SK-N-SH (cell line): ENCODE data around the gene TRIM58. TPM values are rescaled to one million over a fixed set of nuclear protein-coding genes. Genes with fewer than 3 reads are reported as not detected.

Source experiments
- CTCF ChIA-PET: fragments of 300-600, 350-600 bp; formaldehyde crosslinking; extraction: SDS; loops from one replicate; lab custom pipeline; 2021; lab: Yijun Ruan, JAX
- POLR2A ChIA-PET: fragments of 350-600 bp; sonication (Branson Sonifier 250); formaldehyde crosslinking; extraction: SDS; loops from one replicate; lab custom pipeline; 2020; ENCODE audit warnings: antibody characterized with exemption, inconsistent platforms; lab: Yijun Ruan, JAX
- DNase-seq: peaks from one replicate; pipeline ENCODE4 v3.0.0; 2012
- H2AFZ ChIP-seq: fragments of 200-600 bp; sonication (generic); 2 replicates; pipeline ENCODE4 v1.8.1; 2016; ENCODE audit warnings: antibody characterized with exemption, mild to moderate bottlenecking, low read depth
- H3F3A ChIP-seq: fragments of 200-600 bp; sonication (generic); replicated peaks from 2 replicates; pipeline ENCODE3; 2016; ENCODE audit warnings: antibody characterized with exemption, mild to moderate bottlenecking; ENCODE audit not compliant: insufficient read depth
- H3K27ac ChIP-seq, 2 experiments: fragments of 200-500 bp in 1 of 2; fragments of 200-600 bp in 1 of 2; sonication (Bioruptor generic) in 1 of 2; sonication (generic), shearing (Covaris generic) in 1 of 2; 2 replicates each; pipeline versions ENCODE4 v1.5.1 to v1.6.1; 2014 to 2016; ENCODE audit warnings: low read depth in 2 of 2, inconsistent platforms in 1 of 2, low read length in 1 of 2, mild to moderate bottlenecking in 1 of 2, mixed read lengths in 1 of 2
- H3K27me3 ChIP-seq: fragments of 200-600 bp; sonication (generic), shearing (Covaris generic); 2 replicates; pipeline ENCODE4 v1.6.1; 2016; ENCODE audit warnings: mixed run types; ENCODE audit not compliant: insufficient read depth
- H3K36me3 ChIP-seq, 2 experiments: fragments of 200-500 bp in 1 of 2; fragments of 200-600 bp in 1 of 2; sonication (Bioruptor generic) in 1 of 2; sonication (generic) in 1 of 2; replicated peaks in 1 of 2; 2 replicates each; pipeline versions ENCODE3 to v1.5.1; 2014 to 2016; ENCODE audit warnings: low read length in 1 of 2, mild to moderate bottlenecking in 1 of 2; ENCODE audit not compliant: insufficient read depth in 2 of 2, control insufficient read depth in 1 of 2
- H3K4me1 ChIP-seq, 2 experiments: fragments of 200-500 bp in 1 of 2; fragments of 200-600 bp in 1 of 2; sonication (Bioruptor generic) in 1 of 2; sonication (generic), shearing (Covaris generic) in 1 of 2; 2 replicates each; pipeline versions ENCODE4 v1.5.1 to v1.6.1; 2014 to 2016; ENCODE audit warnings: low read depth in 1 of 2, low read length in 1 of 2, mixed run types in 1 of 2; ENCODE audit not compliant: insufficient read depth in 2 of 2, control insufficient read depth in 1 of 2
- H3K4me2 ChIP-seq: fragments of 200-600 bp; sonication (generic), shearing (Covaris generic); 2 replicates; pipeline ENCODE4 v1.6.1; 2017; ENCODE audit warnings: mixed run types
- H3K4me3 ChIP-seq, 2 experiments: fragments of 200-500 bp in 1 of 2; fragments of 200-600 bp in 1 of 2; sonication (Bioruptor generic) in 1 of 2; sonication (generic), shearing (Covaris generic) in 1 of 2; 2 replicates each; pipeline versions ENCODE4 v1.5.1 to v1.8.1; 2014 to 2016; ENCODE audit warnings: low read depth in 2 of 2, inconsistent platforms in 1 of 2, low read length in 1 of 2, mild to moderate bottlenecking in 1 of 2, mixed read lengths in 1 of 2, moderate library complexity in 1 of 2
- H3K79me2 ChIP-seq: fragments of 200-600 bp; sonication (generic); 2 replicates; pipeline ENCODE4 v1.8.1; 2017; ENCODE audit warnings: mild to moderate bottlenecking; ENCODE audit not compliant: insufficient read depth
- H3K9ac ChIP-seq: fragments of 200-600 bp; sonication (generic); 2 replicates; pipeline ENCODE4 v1.6.1; 2017; ENCODE audit warnings: mixed run types
- H3K9me2 ChIP-seq: fragments of 200-600 bp; sonication (generic); 2 replicates; pipeline ENCODE4 v1.6.1; 2017; ENCODE audit warnings: mixed run types
- H3K9me3 ChIP-seq: fragments of 200-600 bp; sonication (generic); 2 replicates; pipeline ENCODE4 v1.6.1; 2017; ENCODE audit warnings: mixed run types, mild to moderate bottlenecking, moderate library complexity
- H4K20me1 ChIP-seq: fragments of 200-600 bp; sonication (generic); 2 replicates; pipeline ENCODE4 v1.6.1; 2017; ENCODE audit warnings: mild to moderate bottlenecking, mixed run types; ENCODE audit not compliant: insufficient read depth
- CHD2 ChIP-seq: fragments of 150-350 bp; IDR thresholded peaks from 2 replicates; pipeline ENCODE4 v1.6.1; 2018; ENCODE audit warnings: low read length; ENCODE audit not compliant: partially characterized antibody
- FOXJ3 ChIP-seq: sonication (generic); formaldehyde crosslinking; IDR thresholded peaks from 2 replicates; pipeline ENCODE4 v1.5.1; 2020; ENCODE audit warnings: mild to moderate bottlenecking, missing genetic modification reagents
- GABPA ChIP-seq: IDR thresholded peaks from 2 replicates; pipeline ENCODE4 v1.4.0; 2012; ENCODE audit warnings: low read depth, mild to moderate bottlenecking
- GATA2 ChIP-seq: sonication (generic); formaldehyde crosslinking; IDR thresholded peaks from 2 replicates; pipeline ENCODE4 v1.5.0; 2020; ENCODE audit warnings: mild to moderate bottlenecking, missing genetic modification reagents
- MXI1 ChIP-seq: IDR thresholded peaks from 2 replicates; pipeline ENCODE4 v1.6.1; 2012; ENCODE audit warnings: mild to moderate bottlenecking, low read depth, low read length, improper control_type of control experiment
- NFIC ChIP-seq: IDR thresholded peaks from 2 replicates; pipeline ENCODE4 v1.4.0; 2012; ENCODE audit warnings: borderline replicate concordance
- PBX3 ChIP-seq: IDR thresholded peaks from 2 replicates; pipeline ENCODE4; 2012
- POLR2AphosphoS5 ChIP-seq: IDR thresholded peaks from 2 replicates; pipeline ENCODE4 v1.6.1; 2012; ENCODE audit warnings: low read depth, low read length
- RAD21 ChIP-seq: IDR thresholded peaks from 2 replicates; pipeline ENCODE4 v1.6.1; 2012; ENCODE audit warnings: mild to moderate bottlenecking, low read length
- TAF1 ChIP-seq: IDR thresholded peaks from 2 replicates; pipeline ENCODE4 v1.6.1; 2012; ENCODE audit warnings: low read depth, mild to moderate bottlenecking, low read length, moderate library complexity, borderline replicate concordance
- TCF12 ChIP-seq: IDR thresholded peaks from 2 replicates; pipeline ENCODE4 v1.4.0; 2012
- USF1 ChIP-seq: IDR thresholded peaks from 2 replicates; pipeline ENCODE4 v1.4.0; 2012; ENCODE audit warnings: low read depth, borderline replicate concordance
- USF2 ChIP-seq: fragments of 150-350 bp; IDR thresholded peaks from 2 replicates; pipeline ENCODE4 v1.6.1; 2017; ENCODE audit warnings: antibody characterized with exemption, low read length, low read depth, borderline replicate concordance
- ZBTB33 ChIP-seq: IDR thresholded peaks from 2 replicates; pipeline ENCODE4 v1.4.0; 2012; ENCODE audit warnings: low read depth, borderline replicate concordance
- WGBS: methylation state at CpG from one replicate; pipeline ENCODE4 v1.1.6; 2017; ENCODE audit warnings: low lambda C conversion rate; 5-methylcytosine and 5-hydroxymethylcytosine counted together
- polyA plus RNA-seq, 3 experiments: library from polyadenylated mRNA; depleted of rRNA; stranded (reverse); fragments of >200 nt; gene quantifications; 2 replicates each; pipeline ENCODE4 v1.2.3, GENCODE V29; 2012

TRIM58 gene
- polyA plus RNA-seq, 1 of the 3 experiments (the other 2 are of a cell fraction), result 0.35 TPM

GRCh38 chr1:247904122-247904521 lies 47.1 kb downstream of the TRIM58 start:
- POLR2A ChIA-PET, result no interaction called here
- WGBS, result 7% methylated on average over 6 of the region's 6 CpGs

GRCh38 chr1:247905181-247905580 lies 48.2 kb downstream of the TRIM58 start:
- no peaks in the 10 kb centered on the region for H3K79me2 ChIP-seq
- WGBS, result 27% methylated on average over 13 of the region's 13 CpGs
- no peak overlapping the region for H3K27ac ChIP-seq
- no peak overlapping the region for H3K9ac ChIP-seq
- no peaks in the 10 kb centered on the region for H3K4me1 ChIP-seq
- H3K36me3 ChIP-seq, result no peaks in the 10 kb centered on the region
- H3K4me2 ChIP-seq, result peak overlapping the region; percentile 27; the same call in 1 of the 2 replicates
- H3K9me3 ChIP-seq, result no peaks in the 10 kb centered on the region
- CTCF ChIA-PET, result no interaction called here
- TF ChIP-seq MXI1 (no peak), USF2 (no peak), PBX3 (no peak), FOXJ3 (no peak), RAD21 (no peak)
- TF ChIP-seq, all 33 proteins: peak for 0
- no peak overlapping the region; the same call in 1 of the 2 replicates for H2AFZ ChIP-seq
- no peak for DNase-seq
- H3K27me3 ChIP-seq, result no peaks in the 10 kb centered on the region
- H4K20me1 ChIP-seq, result no peaks in the 10 kb centered on the region
- no peak overlapping the region for H3K4me3 ChIP-seq
- H3F3A ChIP-seq, result peaks cover 8% of the 10 kb centered on the region
- H3K9me2 ChIP-seq, result no peaks in the 10 kb centered on the region
- POLR2A ChIA-PET, result no interaction called here

More at GRCh38 chr1:247904122-247904521, 47.1 kb downstream of the TRIM58 start:
- DNase-seq, result no peak
- Histone ChIP-seq H3K27ac (no peak overlapping the region), H3K9me3 (no peaks in the 10 kb centered on the region), H3F3A (peaks cover 8% of the 10 kb centered on the region), H3K9me2 (no peaks in the 10 kb centered on the region), H3K9ac (no peak overlapping the region), H3K4me2 (peak overlapping the region; percentile 69), H3K36me3 (no peaks in the 10 kb centered on the region), H3K4me1 (no peaks in the 10 kb centered on the region), H3K79me2 (no peaks in the 10 kb centered on the region), H4K20me1 (no peaks in the 10 kb centered on the region), H2AFZ (no peak overlapping the region), H3K27me3 (no peaks in the 10 kb centered on the region), H3K4me3 (peak overlapping the region in 1 of 2 experiments; percentile 32; a peak in 1 of 4 replicates)
- CTCF ChIA-PET, result no interaction called here
- TF ChIP-seq CHD2 (no peak), GATA2 (no peak), NFIC (no peak), USF1 (no peak), GABPA (no peak), RAD21 (no peak), ZBTB33 (no peak), TAF1 (no peak), TCF12 (no peak), POLR2AphosphoS5 (no peak), FOXJ3 (no peak)
- TF ChIP-seq, all 33 proteins: peak for 0
